Colonic mucosa (tissue), 4 donors: Measurements from ENCODE around the gene SEPTIN6. TPM values are rescaled to one million over a fixed set of nuclear protein-coding genes. Genes with fewer than 3 reads are reported as not detected.

ENCODE experiments used
- DNase-seq: peaks from one replicate; pipeline ENCODE4 v3.0.0-alpha.2; 2020
- H3K27ac ChIP-seq: fragments of 200-600 bp; one replicate; pipeline ENCODE4 v1.8.0; 2021
- H3K27me3 ChIP-seq: fragments of 200-600 bp; one replicate; pipeline ENCODE4 v1.8.0; 2021
- H3K36me3 ChIP-seq: fragments of 200-600 bp; one replicate; pipeline ENCODE4 v1.8.0; 2021
- H3K4me1 ChIP-seq: fragments of 200-600 bp; one replicate; pipeline ENCODE4 v1.8.0; 2021; ENCODE audit warnings: mild to moderate bottlenecking
- H3K4me3 ChIP-seq: fragments of 200-600 bp; one replicate; pipeline ENCODE4 v1.8.0; 2021
- H3K9ac ChIP-seq, 2 donors: one replicate each; pipeline ENCODE4 v1.7.0; 2013; ENCODE audit warnings: control low read depth in 2 of 2, low read depth in 2 of 2, low read length in 2 of 2
- H3K9me3 ChIP-seq: fragments of 200-600 bp; one replicate; pipeline ENCODE4 v1.8.0; 2021
- CTCF ChIP-seq: fragments of 200-600 bp; IDR thresholded peaks from one replicate; pipeline ENCODE4 v1.8.0; 2022; ENCODE audit warnings: antibody characterized with exemption, mild to moderate bottlenecking
- intact Hi-C: fragments of 100-400 bp; cut with DNase I; formaldehyde crosslinking; loops from one replicate; pipeline ENCODE4 v1.14.1; 2022
- total RNA-seq, 2 donors: library from RNA; stranded (reverse); fragmentation: NEBNext Ultra II Directional in 1 of 2; extraction: Animal tissue kit (Norgen Biotek cat#: 25700) in 1 of 2; gene quantifications; one replicate each; pipeline ENCODE4 v1.2.1, GENCODE V29; 2021
- donor health status: healthy.
- donor health status: DM: no; HTN: no; CAD: no.
- donor health status: DM: no; HTN: no; CAD: no.

The SEPTIN6 gene
- total RNA-seq, 2 donors from 2014 or later: 9.4 to 21.2 TPM

GRCh38 chrX:119709630-119710029 is 16.7 kb upstream of the SEPTIN6 start:
- no peak overlapping the region for H3K9ac ChIP-seq
- intact Hi-C loops: no loop called here
- no peak overlapping the region for H3K4me3 ChIP-seq
- no peaks in the 10 kb centered on the region for H3K27me3 ChIP-seq
- H3K36me3 ChIP-seq: no peaks in the 10 kb centered on the region
- H3K9me3 ChIP-seq: no peaks in the 10 kb centered on the region
- TF ChIP-seq CTCF: no peak
- H3K4me1 ChIP-seq: no peaks in the 10 kb centered on the region
- DNase-seq: no peak
- H3K27ac ChIP-seq: no peak overlapping the region

- Histone ChIP-seq H3K4me3 (no peak overlapping the region), H3K36me3 (no peaks in the 10 kb centered on the region), H3K9ac (no peak overlapping the region), H3K9me3 (no peaks in the 10 kb centered on the region), H3K27ac (no peak overlapping the region), H3K27me3 (no peaks in the 10 kb centered on the region), H3K4me1 (no peaks in the 10 kb centered on the region)
- intact Hi-C loops: no loop called here
- no peak for DNase-seq
- TF ChIP-seq CTCF: no peak
Measured at GRCh38 chrX:119708936-119709335, 16.0 kb upstream of the SEPTIN6 start.

GRCh38 chrX:119706616-119707015 is 13.6 kb upstream of the SEPTIN6 start:
- Histone ChIP-seq H3K36me3 (no peaks in the 10 kb centered on the region), H3K4me3 (no peak overlapping the region)
- no peak for TF ChIP-seq CTCF

GRCh38 chrX:119698845-119699244 is 5.9 kb upstream of the SEPTIN6 start:
- Histone ChIP-seq H3K4me1 (no peaks in the 10 kb centered on the region), H3K4me3 (no peak overlapping the region), H3K36me3 (no peaks in the 10 kb centered on the region), H3K9ac (no peak overlapping the region), H3K9me3 (no peaks in the 10 kb centered on the region), H3K27ac (no peak overlapping the region), H3K27me3 (no peaks in the 10 kb centered on the region)
- intact Hi-C loops: no loop called here
- DNase-seq: no peak
- peak; percentile 49 for TF ChIP-seq CTCF

More at GRCh38 chrX:119706616-119707015, 13.6 kb upstream of the SEPTIN6 start:
- no peak overlapping the region for H3K9ac ChIP-seq
- intact Hi-C loops: no loop called here
- no peaks in the 10 kb centered on the region for H3K4me1 ChIP-seq
- H3K27ac ChIP-seq: no peak overlapping the region
- no peaks in the 10 kb centered on the region for H3K27me3 ChIP-seq
- no peak for DNase-seq
- no peaks in the 10 kb centered on the region for H3K9me3 ChIP-seq

- no peak overlapping the region for H3K4me3 ChIP-seq
- H3K4me1 ChIP-seq: no peaks in the 10 kb centered on the region
- TF ChIP-seq CTCF: no peak
- no peaks in the 10 kb centered on the region for H3K36me3 ChIP-seq
- H3K27ac ChIP-seq: no peak overlapping the region
- intact Hi-C loops: no loop called here
- H3K9me3 ChIP-seq: no peaks in the 10 kb centered on the region
- DNase-seq: no peak
- no peaks in the 10 kb centered on the region for H3K27me3 ChIP-seq
- H3K9ac ChIP-seq: no peak overlapping the region
Measured at GRCh38 chrX:119696251-119696890, 3.4 kb upstream of the SEPTIN6 start.
